Uterus (tissue), 4 donors: ENCODE data around the gene GYS1. TPM values are rescaled to one million over a fixed set of nuclear protein-coding genes. Genes with fewer than 3 reads are reported as not detected.

Experiments
- DNase-seq, 2 donors: peaks; one replicate each; pipeline ENCODE4 v3.0.0-alpha.2; 2019 to 2020
- H3K27ac ChIP-seq, 2 donors: fragments of 200-600 bp; sonication (generic); 1 replicate in 1 of 2; 2 replicates in 1 of 2; pipeline ENCODE4 v1.5.1; 2016 to 2018
- H3K27me3 ChIP-seq, 2 donors: fragments of 200-600 bp; sonication (generic); one replicate each; pipeline ENCODE4 v1.5.1; 2018 to 2019; ENCODE audit warnings: control low read depth in 1 of 2
- H3K36me3 ChIP-seq, 2 donors: fragments of 200-600 bp; sonication (generic); one replicate each; pipeline ENCODE4 v1.5.1; 2019; ENCODE audit warnings: control low read depth in 1 of 2
- H3K4me1 ChIP-seq, 2 donors: fragments of 200-600 bp; sonication (generic); one replicate each; pipeline ENCODE4 v1.5.1; 2018 to 2019; ENCODE audit warnings: control low read depth in 1 of 2
- H3K4me3 ChIP-seq, 2 donors: fragments of 200-600 bp; sonication (generic); 1 replicate in 1 of 2; 2 replicates in 1 of 2; pipeline ENCODE4 v1.5.1; 2018 to 2019; ENCODE audit warnings: mild to moderate bottlenecking in 1 of 2
- H3K9me3 ChIP-seq, 2 donors: fragments of 200-600 bp; sonication (generic); one replicate each; pipeline ENCODE4 v1.5.1; 2019; ENCODE audit warnings: control low read depth in 1 of 2
- POLR2A ChIP-seq, 2 donors: fragments of 450-650 bp; IDR thresholded peaks; one replicate each; pipeline ENCODE4 v1.6.1; 2016; ENCODE audit warnings: antibody characterized with exemption in 2 of 2, mild to moderate bottlenecking in 1 of 2, moderate library complexity in 1 of 2
- intact Hi-C: fragments of 100-400 bp; cut with DNase I; formaldehyde crosslinking; loops from one replicate; pipeline ENCODE4 v1.15.1; 2023; ENCODE audit warnings: low total_unique reads
- total RNA-seq, 4 donors: library from RNA; depleted of rRNA in 3 of 4; stranded (reverse); fragments of >200 nt in 3 of 4; gene quantifications; one replicate each; pipeline versions ENCODE4 v1.1.0 to v1.2.4, GENCODE V29; 2014 to 2023
- TF ChIP-seq, protein P1 (sequence below), 4 experiments: fragments of 200-600 bp in 2 of 4; fragments of 450-650 bp in 2 of 4; sonication (generic) in 2 of 4; IDR thresholded peaks; one replicate each; pipeline ENCODE4 v1.5.1; 2016 to 2019; ENCODE audit warnings: antibody characterized with exemption in 4 of 4, mild to moderate bottlenecking in 2 of 4, moderate library complexity in 1 of 4
- donor health status: DM: yes; HTN: yes; CAD: no.

Gene GYS1
- total RNA-seq, 4 donors from 2014 or later = 4.9 to 39.8 (median 16.6) TPM

DNA sequence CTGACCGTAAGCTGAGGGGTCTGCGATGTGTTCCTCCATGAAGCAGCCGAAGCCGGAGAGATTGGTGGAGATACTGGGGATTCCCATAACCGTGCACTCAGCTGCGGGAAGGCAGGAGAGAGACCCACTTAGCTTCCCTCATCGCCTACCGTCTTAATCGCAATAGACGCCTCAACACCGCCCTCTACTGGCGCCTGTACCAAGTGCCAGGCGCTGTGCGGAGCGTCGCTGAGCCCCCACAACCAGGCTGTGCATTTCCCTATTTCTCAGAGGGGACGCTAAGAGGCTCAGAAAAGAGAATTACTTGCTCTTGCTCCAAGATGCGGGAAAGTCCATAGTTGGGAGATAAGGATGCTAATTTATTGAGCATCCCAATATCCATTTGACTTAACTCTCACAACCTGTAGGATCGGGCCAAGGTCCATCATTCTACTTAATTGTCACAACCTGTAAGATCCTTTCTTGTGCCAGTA lies 22.1 kb downstream of the GYS1 start:
- intact Hi-C loops = loop anchor here (10.0 kb wide), 1 partner anchor 186 kb away; no protein-coding TSS in a partner anchor
- Histone ChIP-seq H3K27me3 (no peaks in the 10 kb centered on the region), H3K36me3 (no peaks in the 10 kb centered on the region), H3K27ac (peak overlapping the region; percentile 45 to 47), H3K9me3 (no peaks in the 10 kb centered on the region), H3K4me1 (peaks cover 0 to 11% of the 10 kb centered on the region in 2 donors), H3K4me3 (no peak overlapping the region)
- peak; percentile 81 to 83 for DNase-seq
- TF ChIP-seq, protein P1, sequence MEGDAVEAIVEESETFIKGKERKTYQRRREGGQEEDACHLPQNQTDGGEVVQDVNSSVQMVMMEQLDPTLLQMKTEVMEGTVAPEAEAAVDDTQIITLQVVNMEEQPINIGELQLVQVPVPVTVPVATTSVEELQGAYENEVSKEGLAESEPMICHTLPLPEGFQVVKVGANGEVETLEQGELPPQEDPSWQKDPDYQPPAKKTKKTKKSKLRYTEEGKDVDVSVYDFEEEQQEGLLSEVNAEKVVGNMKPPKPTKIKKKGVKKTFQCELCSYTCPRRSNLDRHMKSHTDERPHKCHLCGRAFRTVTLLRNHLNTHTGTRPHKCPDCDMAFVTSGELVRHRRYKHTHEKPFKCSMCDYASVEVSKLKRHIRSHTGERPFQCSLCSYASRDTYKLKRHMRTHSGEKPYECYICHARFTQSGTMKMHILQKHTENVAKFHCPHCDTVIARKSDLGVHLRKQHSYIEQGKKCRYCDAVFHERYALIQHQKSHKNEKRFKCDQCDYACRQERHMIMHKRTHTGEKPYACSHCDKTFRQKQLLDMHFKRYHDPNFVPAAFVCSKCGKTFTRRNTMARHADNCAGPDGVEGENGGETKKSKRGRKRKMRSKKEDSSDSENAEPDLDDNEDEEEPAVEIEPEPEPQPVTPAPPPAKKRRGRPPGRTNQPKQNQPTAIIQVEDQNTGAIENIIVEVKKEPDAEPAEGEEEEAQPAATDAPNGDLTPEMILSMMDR (IDR thresholded peaks at IDR 0.05) = peak; percentile 80 to 92 (median 84)
- TF ChIP-seq POLR2A (IDR thresholded peaks at IDR 0.05) = no peak

DNA sequence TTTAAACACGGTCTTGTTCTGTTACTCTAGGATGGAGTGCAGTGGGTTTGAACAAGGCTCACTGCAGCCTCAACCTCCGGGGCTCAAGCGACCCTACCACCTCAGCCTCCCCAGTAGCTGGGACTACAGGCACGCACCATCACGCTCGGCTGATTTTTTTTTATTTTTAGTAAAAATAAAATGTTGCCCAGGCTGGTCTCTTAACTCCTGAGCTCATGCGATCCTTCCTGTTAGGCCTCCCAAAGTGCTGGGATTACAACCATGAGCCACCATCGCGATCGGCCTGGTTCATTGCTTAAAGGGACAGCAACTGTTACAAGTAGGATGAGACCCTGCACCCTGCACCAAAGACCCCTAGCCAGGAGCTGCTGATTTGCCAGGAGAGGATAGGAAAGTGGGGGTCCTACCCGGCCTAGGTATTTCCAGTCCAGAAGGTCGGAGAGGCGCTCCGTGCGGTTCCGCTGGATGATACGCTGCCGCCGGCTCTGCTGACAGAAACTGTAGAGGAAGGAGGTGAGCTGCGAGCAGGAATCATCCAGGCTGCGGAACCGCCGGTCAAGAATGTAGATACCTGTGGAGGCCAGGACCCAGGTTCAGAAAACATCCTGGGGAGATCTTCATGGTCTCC lies 22.9 kb downstream of the GYS1 start:
- no peak for DNase-seq
- Histone ChIP-seq H3K4me3 (no peak overlapping the region), H3K4me1 (peaks cover 0 to 11% of the 10 kb centered on the region in 2 donors), H3K36me3 (no peaks in the 10 kb centered on the region), H3K9me3 (no peaks in the 10 kb centered on the region), H3K27me3 (no peaks in the 10 kb centered on the region), H3K27ac (peak overlapping the region; percentile 45 to 47)
- TF ChIP-seq POLR2A (IDR thresholded peaks at IDR 0.05) = no peak
- intact Hi-C loops = loop anchor here (10.0 kb wide), 1 partner anchor 185 kb away; no protein-coding TSS in a partner anchor

DNA sequence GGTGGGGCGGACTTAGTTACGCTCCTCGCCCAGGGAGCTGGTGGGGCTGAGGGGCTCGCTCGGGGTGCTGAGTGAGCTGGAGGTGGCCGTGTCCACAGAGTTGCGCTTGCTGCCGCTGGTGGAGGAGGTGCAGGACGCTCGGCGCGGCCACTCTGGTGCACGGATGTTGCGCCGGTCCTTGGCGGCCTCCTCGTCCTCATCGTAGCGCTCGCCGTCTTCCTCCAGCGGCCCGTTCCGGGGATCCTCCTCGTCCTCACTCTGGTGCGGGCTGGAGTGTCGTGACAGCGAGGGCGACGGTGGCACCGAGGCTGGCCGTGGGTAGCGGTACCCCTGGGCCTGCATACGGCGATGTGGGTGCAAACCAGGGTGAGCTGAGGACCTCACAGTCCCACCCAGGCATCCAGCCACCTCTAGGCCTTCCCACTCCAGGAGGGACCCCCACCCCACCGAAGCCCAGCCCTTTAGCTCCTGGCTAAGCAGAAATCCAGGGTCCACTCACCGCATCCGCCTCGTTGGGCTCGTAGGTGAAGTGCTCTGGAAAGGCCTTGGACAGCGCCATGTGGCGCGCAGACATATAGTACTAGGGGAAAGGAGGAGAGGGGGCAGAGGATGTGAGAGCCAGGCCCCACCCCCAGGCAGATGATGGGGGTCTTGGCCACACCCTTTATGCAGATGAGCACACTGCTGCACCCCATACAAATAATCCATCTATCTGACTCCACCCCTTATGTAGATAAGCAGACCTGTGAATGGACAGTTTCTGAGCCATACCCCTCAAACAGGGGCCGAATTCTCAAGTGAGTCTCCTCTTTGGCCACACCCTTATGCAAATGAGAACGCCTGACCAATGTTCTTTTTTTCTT lies 23.6 kb downstream of the GYS1 start:
- H3K36me3 ChIP-seq = no peaks in the 10 kb centered on the region
- H3K27me3 ChIP-seq = no peaks in the 10 kb centered on the region
- no peak for DNase-seq
- no peak overlapping the region for H3K27ac ChIP-seq
- H3K9me3 ChIP-seq = no peaks in the 10 kb centered on the region
- peaks cover 0 to 11% of the 10 kb centered on the region in 2 donors for H3K4me1 ChIP-seq
- H3K4me3 ChIP-seq = no peak overlapping the region
- TF ChIP-seq, protein P1 (IDR thresholded peaks at IDR 0.05) = no peak
- TF ChIP-seq POLR2A (IDR thresholded peaks at IDR 0.05) = no peak
- intact Hi-C loops = loop anchor here (10.0 kb wide), 2 partner anchors 75 to 185 kb away; partner anchors contain the start of gene TULP2

DNA sequence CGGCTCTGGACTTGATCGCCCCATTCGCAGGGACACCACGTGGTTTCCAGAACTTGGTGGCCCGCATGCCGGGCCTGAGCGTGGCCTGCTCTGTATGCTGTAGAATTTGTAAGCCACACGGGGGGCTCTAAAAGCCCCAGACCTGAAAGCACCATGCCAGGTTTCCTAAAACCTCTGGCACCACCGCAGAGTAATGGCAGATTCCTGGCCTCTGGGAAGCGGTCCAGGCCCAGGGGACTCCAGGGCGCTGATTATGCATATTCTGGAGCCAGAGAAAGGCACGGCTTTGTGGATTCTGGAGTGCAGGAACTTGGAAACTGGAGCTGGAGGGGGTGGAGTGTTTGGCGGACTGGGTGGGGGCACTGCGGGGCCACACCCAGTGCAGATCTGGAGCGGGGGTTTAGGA lies 24.3 kb downstream of the GYS1 start:
- peaks cover 0 to 17% of the 10 kb centered on the region in 2 donors for H3K4me1 ChIP-seq
- H3K27ac ChIP-seq = peak overlapping the region in 1 of 2 donors; percentile 29
- no peaks in the 10 kb centered on the region for H3K36me3 ChIP-seq
- DNase-seq = no peak
- H3K27me3 ChIP-seq = no peaks in the 10 kb centered on the region
- no peaks in the 10 kb centered on the region for H3K9me3 ChIP-seq
- TF ChIP-seq, protein P1 (IDR thresholded peaks at IDR 0.05) = no peak
- no peak for TF ChIP-seq POLR2A (IDR thresholded peaks at IDR 0.05)
- H3K4me3 ChIP-seq = no peak overlapping the region
- intact Hi-C loops = loop anchor here (10.0 kb wide), 1 partner anchor 74 kb away; the partner anchor contains the start of gene TULP2

DNA sequence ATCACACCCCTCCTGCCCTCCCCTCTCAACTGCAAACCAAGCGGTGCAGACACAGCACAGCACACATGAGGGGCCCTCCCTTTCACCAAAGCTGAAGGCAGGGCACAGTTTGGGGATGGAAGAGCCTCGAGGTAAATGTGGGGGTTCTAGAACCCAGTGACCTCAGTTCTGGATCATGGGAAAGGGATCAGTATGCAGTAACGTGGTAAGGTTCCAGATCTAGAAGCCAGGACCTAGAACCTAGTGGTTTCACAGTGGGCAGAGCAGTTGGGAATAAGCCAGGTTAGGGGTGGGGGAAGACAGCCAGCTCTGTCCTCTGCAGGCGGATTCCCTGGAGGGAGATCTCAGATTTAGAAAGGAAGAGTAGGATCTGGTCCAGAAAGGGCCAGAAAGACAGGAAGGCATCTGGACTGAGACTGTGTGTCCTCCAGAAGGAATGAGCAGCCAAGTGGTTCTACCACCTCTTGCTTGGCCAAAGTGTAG lies 24.9 kb downstream of the GYS1 start:
- no peaks in the 10 kb centered on the region for H3K27me3 ChIP-seq
- intact Hi-C loops = loop anchor here (10.0 kb wide), 1 partner anchor 73 kb away; the partner anchor contains the start of gene TULP2
- H3K4me3 ChIP-seq = no peak overlapping the region
- H3K27ac ChIP-seq = peak overlapping the region; percentile 4 to 99
- H3K9me3 ChIP-seq = no peaks in the 10 kb centered on the region
- no peaks in the 10 kb centered on the region for H3K36me3 ChIP-seq
- no peak for DNase-seq
- TF ChIP-seq POLR2A (IDR thresholded peaks at IDR 0.05) = no peak
- TF ChIP-seq, protein P1 (IDR thresholded peaks at IDR 0.05) = no peak
- H3K4me1 ChIP-seq = peaks cover 0 to 23% of the 10 kb centered on the region in 2 donors
